ENCODE results near the gene PIK3IP1. TPM values are rescaled to one million over a fixed set of nuclear protein-coding genes. Genes with fewer than 3 reads are reported as not detected.

PIK3IP1 gene
- total and polyA plus RNA-seq, 2 of the 8 experiments (the other 6 are each of a cell fraction or from before 2014, with no cell fraction given) = 1.00 to 1.3 TPM

DNA sequence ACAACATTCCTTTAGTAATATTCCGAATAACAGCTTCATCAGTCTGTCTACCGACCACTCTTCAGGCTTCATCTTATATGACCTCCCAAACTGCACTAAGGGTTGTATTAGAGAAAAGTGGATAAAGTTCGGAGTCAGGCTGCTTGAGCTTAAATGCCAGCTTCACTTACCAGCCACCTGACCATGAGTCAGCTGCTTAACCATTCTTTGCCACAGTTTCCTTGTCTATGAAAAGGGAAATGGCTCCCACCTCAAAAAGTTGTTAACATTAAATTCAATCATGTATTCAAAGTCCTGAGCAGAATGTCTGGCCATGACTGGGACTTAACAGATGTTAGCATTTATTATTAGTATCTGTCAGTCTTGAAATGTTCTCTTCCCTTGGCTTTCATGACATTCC lies 59.3 kb downstream of the PIK3IP1 start:
- no peaks in the 10 kb centered on the region for H3K23me2 ChIP-seq (ENCODE audit: low read depth, low read length)
- H3K14ac ChIP-seq (ENCODE audit: insufficient read length) = no peak overlapping the region
- ChIA-PET CTCF (ENCODE audit: partially characterized antibody) (interaction anchor here (0.6 to 7.9 kb wide), 8 partner anchors 10 to 125 kb away, joined by 3 to 77 read pairs (median 7); partner anchors contain the start of gene LIMK2), POLR2A (ENCODE audit: partially characterized antibody) (interaction anchor here (1.0 to 1.5 kb wide), 3 partner anchors 12 to 20 kb away, joined by 3 to 5 read pairs (median 3); partner anchors contain the start of gene LIMK2)
- H3K27ac ChIP-seq (ENCODE audit: low read depth, low read length) = no peak overlapping the region
- H3K4ac ChIP-seq (replicated peaks; ENCODE audit: insufficient read length, low read depth, low read length) = no peak overlapping the region
- H2BK20ac ChIP-seq (ENCODE audit: low read length) = no peak overlapping the region
- H3K56ac ChIP-seq (replicated peaks; ENCODE audit: insufficient read length, low read depth, low read length) = no peak overlapping the region
- H2AK5ac ChIP-seq (ENCODE audit: low read depth, low read length) = no peak overlapping the region
- no peak overlapping the region for H4K5ac ChIP-seq (ENCODE audit: insufficient read length, low read depth, low read length)
- H3K36me3 ChIP-seq (ENCODE audit: control insufficient read depth in 2 of 4, insufficient read depth in 4 of 4, low read length in 3 of 4) = peaks cover 0 to 3% (median 1%) of the 10 kb centered on the region in 4 experiments; a peak in 3 of 8 replicates
- H2BK15ac ChIP-seq (ENCODE audit: low read length) = no peak overlapping the region
- H3K27me3 ChIP-seq (replicated peaks in 1 of 4; ENCODE audit: control insufficient read depth in 3 of 4, extremely low read depth in 1 of 4, insufficient read depth in 3 of 4, low read length in 3 of 4) = no peaks in the 10 kb centered on the region
- no peak for FAIRE-seq
- H4K8ac ChIP-seq (ENCODE audit: extremely low read depth, insufficient read depth, low read length) = no peak overlapping the region
- DNase-seq (ENCODE audit: low read depth in 1 of 2, low spot score in 2 of 2) = no peak
- H3K18ac ChIP-seq (ENCODE audit: extremely low read depth, low read length) = no peak overlapping the region
- H2BK120ac ChIP-seq (replicated peaks; ENCODE audit: low read depth, low read length) = no peak overlapping the region
- WGBS, 2 experiments (ENCODE audit: extremely low coverage in 1 of 2, insufficient coverage in 1 of 2, insufficient read length in 1 of 2, insufficient replicate concordance in 2 of 2, low coverage in 1 of 2, low lambda C conversion rate in 2 of 2, missing lambda C conversion rate in 1 of 2) = 87% methylated on average over 3 of the region's 3 CpGs; no CpG with 5 or more reads in 1 of the 2 experiments
- no peaks in the 10 kb centered on the region; a peak in 1 of 4 replicates for H3K79me2 ChIP-seq (ENCODE audit: control insufficient read depth in 1 of 2, insufficient read depth in 2 of 2, low read length in 2 of 2)
- no peak overlapping the region for H2AFZ ChIP-seq (ENCODE audit: low read length)
- no peak overlapping the region for H3K23ac ChIP-seq (ENCODE audit: insufficient read length)
- H4K20me1 ChIP-seq (replicated peaks in 1 of 2; ENCODE audit: control insufficient read depth in 1 of 2, insufficient read depth in 2 of 2, low read length in 2 of 2) = peaks cover 0 to 5% of the 10 kb centered on the region in 2 experiments
- H3K4me1 ChIP-seq (replicated peaks in 1 of 4; ENCODE audit: control insufficient read depth in 3 of 4, insufficient read depth in 4 of 4, low read length in 3 of 4) = peaks cover 0 to 5% (median 2%) of the 10 kb centered on the region in 4 experiments; a peak in 3 of 7 replicates
- H3K4me2 ChIP-seq (ENCODE audit: insufficient read depth in 1 of 2, low read depth in 2 of 2, low read length in 2 of 2) = no peak overlapping the region
- no peaks in the 10 kb centered on the region for H3K9me3 ChIP-seq (ENCODE audit: insufficient read depth in 2 of 2, low read depth in 1 of 2, low read length in 1 of 2)
- H2BK5ac ChIP-seq (ENCODE audit: low read depth, low read length) = no peak overlapping the region
- no peak overlapping the region for H2BK12ac ChIP-seq (ENCODE audit: low read depth, low read length)
- H3K9ac ChIP-seq (replicated peaks in 1 of 4; ENCODE audit: extremely low read depth in 1 of 4, low read depth in 3 of 4, low read length in 3 of 4) = no peak overlapping the region
- no peaks in the 10 kb centered on the region; the same call in 1 of the 2 replicates for H3K79me1 ChIP-seq (ENCODE audit: low read depth, low read length)
- no peak overlapping the region for H3K4me3 ChIP-seq (ENCODE audit: extremely low read depth in 1 of 4, insufficient read depth in 2 of 4, low read depth in 3 of 4, low read length in 4 of 4)
- no peak overlapping the region for H4K91ac ChIP-seq (replicated peaks; ENCODE audit: insufficient read length, low read length)
- TF ChIP-seq CEBPB (IDR thresholded peaks at IDR 0.05; ENCODE audit: low read depth, low read length) (no peak), MAFK (IDR thresholded peaks at IDR 0.05; ENCODE audit: low read depth, low read length) (no peak), RBBP5 (IDR thresholded peaks at IDR 0.05; ENCODE audit: borderline replicate concordance, low read depth, low read length) (no peak)
